ENCODE data around the gene TMEM205.

GRCh38 chr19:11390359-11390758, 44.3 kb upstream of the TMEM205 start:
- TF ChIP-seq CTCF (IDR thresholded peaks at IDR 0.05 in 4 of 5, conservative IDR thresholded peaks at IDR 0.05 in 1 of 5) = no peak
- no peak for TF ChIP-seq POLR2A (IDR thresholded peaks at IDR 0.05)

Measured in gastrocnemius medialis (tissue), 4 donors.